K562 (cell line): ENCODE results near the gene COL1A1. TPM values are rescaled to one million over a fixed set of nuclear protein-coding genes. Genes with fewer than 3 reads are reported as not detected.

Experiments
- CBX5 ChIP-seq: IDR thresholded peaks from 2 replicates; pipeline ENCODE4 v1.6.1; 2014; ENCODE audit warnings: low read depth, borderline replicate concordance
- CC2D1A ChIP-seq: fragments of 450-650 bp; IDR thresholded peaks from 2 replicates; pipeline ENCODE4 v1.6.1; 2017; ENCODE audit warnings: mild to moderate bottlenecking
- CHD1 ChIP-seq: fragments of 200-600 bp; sonication (generic); IDR thresholded peaks from one replicate; pipeline ENCODE4 v1.6.1; 2012; ENCODE audit warnings: mild to moderate bottlenecking, moderate library complexity, low read length, inconsistent platforms
- CSDE1 ChIP-seq, 2 experiments: fragments of 450-650 bp; IDR thresholded peaks; 2 replicates each; pipeline ENCODE4 v1.6.1; 2016; ENCODE audit warnings: mild to moderate bottlenecking in 1 of 2
- CXXC5 ChIP-seq: fragments of 250-450 bp; sonication (Bioruptor Pico); IDR thresholded peaks from 2 replicates; pipeline ENCODE4 v1.8.0; 2022; ENCODE audit warnings: inconsistent platforms, mild to moderate bottlenecking, moderate library complexity
- EHMT2 ChIP-seq: fragments of 450-650 bp; IDR thresholded peaks from 2 replicates; pipeline ENCODE4 v1.6.1; 2018; ENCODE audit warnings: antibody characterized with exemption
- ETV1 ChIP-seq: fragments of 450-650 bp; conservative IDR thresholded peaks from 2 replicates; pipeline ENCODE4 v1.6.1; 2016; ENCODE audit warnings: missing genetic modification characterization, control low read depth, low read depth, missing compliant biosample characterization
- HDGF ChIP-seq: fragments of 450-650 bp; IDR thresholded peaks from 2 replicates; pipeline ENCODE4 v1.6.1; 2016
- HLTF ChIP-seq: fragments of 450-650 bp; IDR thresholded peaks from 2 replicates; pipeline ENCODE4 v1.6.1; 2016
- HSF4 ChIP-seq: fragments of 250-450 bp; sonication (Bioruptor Pico); IDR thresholded peaks from 2 replicates; pipeline ENCODE4 v2.1.2; 2022; ENCODE audit warnings: mild to moderate bottlenecking, moderate library complexity, borderline replicate concordance
- ILK ChIP-seq: fragments of 450-650 bp; IDR thresholded peaks from 2 replicates; pipeline ENCODE4 v1.6.1; 2016; ENCODE audit warnings: missing genetic modification characterization, low read depth, mild to moderate bottlenecking, missing compliant biosample characterization, moderate library complexity, borderline replicate concordance
- NEUROD1 ChIP-seq: fragments of 150-350 bp; IDR thresholded peaks from 2 replicates; pipeline ENCODE4 v1.6.1; 2014; ENCODE audit warnings: borderline replicate concordance, low read length, low read depth; ENCODE audit not compliant: partially characterized antibody
- POLR3G ChIP-seq: IDR thresholded peaks from 2 replicates; pipeline ENCODE4 v1.6.1; 2011; ENCODE audit not compliant: insufficient read length, insufficient replicate concordance; ENCODE audit errors: extremely low read depth
- RFX1 ChIP-seq: fragments of 450-650 bp; IDR thresholded peaks from 2 replicates; pipeline ENCODE4 v1.6.1; 2016; ENCODE audit warnings: mild to moderate bottlenecking, moderate library complexity
- RNF2 ChIP-seq: sonication (generic); IDR thresholded peaks from 2 replicates; pipeline ENCODE4 v1.6.1; 2016
- SIN3B ChIP-seq: fragments of 450-650 bp; IDR thresholded peaks from 2 replicates; pipeline ENCODE4 v1.6.1; 2017; ENCODE audit warnings: low read depth, mild to moderate bottlenecking, moderate library complexity
- SMARCA4 ChIP-seq: fragments of 450-650 bp; IDR thresholded peaks from 2 replicates; pipeline ENCODE4 v1.6.1; 2016
- SOX6 ChIP-seq: fragments of 450-650 bp; IDR thresholded peaks from 2 replicates; pipeline ENCODE4 v1.6.1; 2014; ENCODE audit warnings: mild to moderate bottlenecking
- TBL1XR1 ChIP-seq, 2 experiments: IDR thresholded peaks; 2 replicates each; pipeline ENCODE4 v1.6.1; 2012; ENCODE audit warnings: improper control_type of control experiment in 2 of 2, low read length in 2 of 2, mild to moderate bottlenecking in 1 of 2
- YY1 ChIP-seq, 3 experiments: IDR thresholded peaks; 2 replicates each; pipeline ENCODE4 v1.6.1; 2011; ENCODE audit warnings: low read length in 2 of 3, mild to moderate bottlenecking in 2 of 3, moderate library complexity in 2 of 3, borderline replicate concordance in 1 of 3, control low read depth in 1 of 3, low read depth in 1 of 3; ENCODE audit not compliant: insufficient read depth in 3 of 3, insufficient replicate concordance in 2 of 3, control insufficient read depth in 1 of 3, insufficient read length in 1 of 3; ENCODE audit errors: extremely low read depth in 1 of 3
- ZKSCAN1 ChIP-seq: fragments of 150-350 bp; IDR thresholded peaks from 2 replicates; pipeline ENCODE4 v1.6.1; 2016; ENCODE audit warnings: low read depth, low read length
- ZZZ3 ChIP-seq: fragments of 450-650 bp; IDR thresholded peaks from 2 replicates; pipeline ENCODE4 v1.6.1; 2016; ENCODE audit warnings: antibody characterized with exemption, mild to moderate bottlenecking, moderate library complexity
- polyA plus RNA-seq, 8 experiments: library from polyadenylated mRNA; depleted of rRNA in 4 of 8; stranded (reverse) in 5 of 8; unstranded in 3 of 8; fragments of >200 nt; fragmentation: Nextera tagmentation in 2 of 8; fragmentation: Illumina TruSeq in 1 of 8; extraction: Ambion mirVana in 2 of 8; extraction: Trizol in 1 of 8; gene quantifications; 2 replicates each; pipeline versions ENCODE4 v1.2.1 to v1.2.3, GENCODE V29; 2011 to 2014; ENCODE audit warnings: inconsistent platforms in 1 of 8, missing spikeins in 1 of 8
- total RNA-seq, 7 experiments: library from RNA; depleted of rRNA in 6 of 7; stranded (reverse); fragments of >200 nt in 6 of 7; fragmentation: Illumina TruSeq in 2 of 7; extraction: Trizol in 2 of 7; gene quantifications; 2 replicates each; pipeline versions ENCODE4 v1.2.1 to v1.2.3, GENCODE V29; 2011 to 2021; ENCODE audit warnings: low replicate concordance in 1 of 7
- TF ChIP-seq, protein P1 (sequence below): sonication (generic); formaldehyde crosslinking; IDR thresholded peaks from 2 replicates; pipeline ENCODE4 v1.8.0; 2023; ENCODE audit warnings: mild to moderate bottlenecking, missing genetic modification reagents
- TF ChIP-seq, protein P2 (sequence below): fragments of 450-650 bp; IDR thresholded peaks from 2 replicates; pipeline ENCODE4 v1.6.1; 2016; ENCODE audit warnings: missing biosample characterization, missing genetic modification characterization
- TF ChIP-seq, protein P3 (sequence below), 2 experiments: fragments of 450-650 bp; IDR thresholded peaks; 2 replicates each; pipeline ENCODE4 v1.6.1; 2018; ENCODE audit warnings: mild to moderate bottlenecking in 2 of 2, low read depth in 1 of 2; ENCODE audit not compliant: partially characterized antibody in 2 of 2

COL1A1 gene
- total and polyA plus RNA-seq, 9 of the 15 experiments (the other 6 are each of a cell fraction or from before 2014, with no cell fraction given): 0.04 to 3.4 (median 0.18) TPM

DNA sequence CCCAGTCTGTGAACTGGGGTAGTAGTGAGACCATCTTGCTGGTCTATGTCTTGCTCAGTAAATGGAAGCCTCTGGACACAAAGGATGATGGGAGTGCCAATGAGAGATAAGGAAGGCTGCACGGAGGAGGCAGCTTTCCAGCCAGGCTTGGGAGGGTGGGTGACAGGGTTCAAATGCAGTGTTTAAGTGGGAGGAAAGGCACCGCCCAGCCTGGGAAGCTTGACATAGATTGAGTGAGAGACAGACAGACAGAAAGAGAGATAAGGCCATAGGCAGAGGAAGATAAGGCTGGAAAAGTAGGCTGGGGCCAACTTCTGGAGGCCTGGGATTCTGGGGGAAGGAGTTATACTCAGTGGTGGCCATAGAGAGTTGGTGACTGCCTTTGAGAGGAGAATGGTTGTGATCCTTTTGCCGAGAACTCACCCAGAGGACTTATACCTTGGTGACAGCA lies 7.2 kb upstream of the COL1A1 start (continued):
- TF ChIP-seq, protein P1, sequence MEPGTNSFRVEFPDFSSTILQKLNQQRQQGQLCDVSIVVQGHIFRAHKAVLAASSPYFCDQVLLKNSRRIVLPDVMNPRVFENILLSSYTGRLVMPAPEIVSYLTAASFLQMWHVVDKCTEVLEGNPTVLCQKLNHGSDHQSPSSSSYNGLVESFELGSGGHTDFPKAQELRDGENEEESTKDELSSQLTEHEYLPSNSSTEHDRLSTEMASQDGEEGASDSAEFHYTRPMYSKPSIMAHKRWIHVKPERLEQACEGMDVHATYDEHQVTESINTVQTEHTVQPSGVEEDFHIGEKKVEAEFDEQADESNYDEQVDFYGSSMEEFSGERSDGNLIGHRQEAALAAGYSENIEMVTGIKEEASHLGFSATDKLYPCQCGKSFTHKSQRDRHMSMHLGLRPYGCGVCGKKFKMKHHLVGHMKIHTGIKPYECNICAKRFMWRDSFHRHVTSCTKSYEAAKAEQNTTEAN (CRISPR knock-in tag): no peak
- TF ChIP-seq CXXC5 (CRISPR knock-in tag) (peak; percentile 52), CSDE1 (IDR thresholded peaks at IDR 0.05) (no peak), CBX5 (peak; percentile 69; the same call in 1 of the 2 replicates), SOX6 (peak; percentile 92), POLR3G (no peak), NEUROD1 (peak; percentile 86), CC2D1A (peak; percentile 97), ZZZ3 (no peak), ETV1 (tag) (no peak), TBL1XR1 (IDR thresholded peaks at IDR 0.05; ENCODE audit: low read length in 2 of 2) (peak in 1 of 2 experiments; percentile 83; a peak in 2 of 4 replicates), HSF4 (CRISPR knock-in tag) (peak; percentile 91; the same call in 1 of the 2 replicates), RNF2 (peak; percentile 83), SMARCA4 (peak; percentile 99), YY1 (IDR thresholded peaks at IDR 0.05; ENCODE audit: borderline replicate concordance in 1 of 3, control insufficient read depth in 1 of 3, extremely low read depth in 1 of 3, insufficient read depth in 3 of 3, insufficient read length in 1 of 3, insufficient replicate concordance in 2 of 3, low read depth in 1 of 3, low read length in 2 of 3) (peak in 1 of 3 experiments; percentile 49), SIN3B (no peak), CHD1 (no peak), ILK (tag) (no peak), EHMT2 (peak; percentile 84; the same call in 1 of the 2 replicates), RFX1 (no peak), HLTF (peak; percentile 94), HDGF (peak; percentile 83), ZKSCAN1 (0 out of 2 replicates have a peak, but pooled peaks have one; percentile 60)
- TF ChIP-seq, protein P2, sequence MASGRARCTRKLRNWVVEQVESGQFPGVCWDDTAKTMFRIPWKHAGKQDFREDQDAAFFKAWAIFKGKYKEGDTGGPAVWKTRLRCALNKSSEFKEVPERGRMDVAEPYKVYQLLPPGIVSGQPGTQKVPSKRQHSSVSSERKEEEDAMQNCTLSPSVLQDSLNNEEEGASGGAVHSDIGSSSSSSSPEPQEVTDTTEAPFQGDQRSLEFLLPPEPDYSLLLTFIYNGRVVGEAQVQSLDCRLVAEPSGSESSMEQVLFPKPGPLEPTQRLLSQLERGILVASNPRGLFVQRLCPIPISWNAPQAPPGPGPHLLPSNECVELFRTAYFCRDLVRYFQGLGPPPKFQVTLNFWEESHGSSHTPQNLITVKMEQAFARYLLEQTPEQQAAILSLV (tag): peak; percentile 67; the same call in 1 of the 2 replicates
- TF ChIP-seq, protein P3, sequence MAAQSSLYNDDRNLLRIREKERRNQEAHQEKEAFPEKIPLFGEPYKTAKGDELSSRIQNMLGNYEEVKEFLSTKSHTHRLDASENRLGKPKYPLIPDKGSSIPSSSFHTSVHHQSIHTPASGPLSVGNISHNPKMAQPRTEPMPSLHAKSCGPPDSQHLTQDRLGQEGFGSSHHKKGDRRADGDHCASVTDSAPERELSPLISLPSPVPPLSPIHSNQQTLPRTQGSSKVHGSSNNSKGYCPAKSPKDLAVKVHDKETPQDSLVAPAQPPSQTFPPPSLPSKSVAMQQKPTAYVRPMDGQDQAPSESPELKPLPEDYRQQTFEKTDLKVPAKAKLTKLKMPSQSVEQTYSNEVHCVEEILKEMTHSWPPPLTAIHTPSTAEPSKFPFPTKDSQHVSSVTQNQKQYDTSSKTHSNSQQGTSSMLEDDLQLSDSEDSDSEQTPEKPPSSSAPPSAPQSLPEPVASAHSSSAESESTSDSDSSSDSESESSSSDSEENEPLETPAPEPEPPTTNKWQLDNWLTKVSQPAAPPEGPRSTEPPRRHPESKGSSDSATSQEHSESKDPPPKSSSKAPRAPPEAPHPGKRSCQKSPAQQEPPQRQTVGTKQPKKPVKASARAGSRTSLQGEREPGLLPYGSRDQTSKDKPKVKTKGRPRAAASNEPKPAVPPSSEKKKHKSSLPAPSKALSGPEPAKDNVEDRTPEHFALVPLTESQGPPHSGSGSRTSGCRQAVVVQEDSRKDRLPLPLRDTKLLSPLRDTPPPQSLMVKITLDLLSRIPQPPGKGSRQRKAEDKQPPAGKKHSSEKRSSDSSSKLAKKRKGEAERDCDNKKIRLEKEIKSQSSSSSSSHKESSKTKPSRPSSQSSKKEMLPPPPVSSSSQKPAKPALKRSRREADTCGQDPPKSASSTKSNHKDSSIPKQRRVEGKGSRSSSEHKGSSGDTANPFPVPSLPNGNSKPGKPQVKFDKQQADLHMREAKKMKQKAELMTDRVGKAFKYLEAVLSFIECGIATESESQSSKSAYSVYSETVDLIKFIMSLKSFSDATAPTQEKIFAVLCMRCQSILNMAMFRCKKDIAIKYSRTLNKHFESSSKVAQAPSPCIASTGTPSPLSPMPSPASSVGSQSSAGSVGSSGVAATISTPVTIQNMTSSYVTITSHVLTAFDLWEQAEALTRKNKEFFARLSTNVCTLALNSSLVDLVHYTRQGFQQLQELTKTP (IDR thresholded peaks at IDR 0.05; ENCODE audit: low read depth in 1 of 2, partially characterized antibody in 2 of 2): peak; percentile 68 to 75
